Stimulated activated CD4-positive, alpha-beta T cell treated with anti-CD3 and anti-CD28 coated beads, Interleukin-15, amount 100 ng/mL, for 48 hours (primary cell): Measurements from ENCODE around the gene DND1.
"Not testable (repeated sequence)": the region's sequence is repeated elsewhere in the genome, so short reads cannot be mapped to it uniquely, and the experiment has no call there.

Experiments
- DNase-seq, 2 donors: peaks; one replicate each; pipeline ENCODE4 v3.0.0-alpha.2; 2020; ENCODE audit warnings: low read depth in 2 of 2

The DND1 gene

GRCh38 chr5:140631036-140631417 lies 42.3 kb downstream of the DND1 start:
- no peak for DNase-seq

- DNase-seq: no peak
Measured at GRCh38 chr5:140630292-140631035, 42.9 kb downstream of the DND1 start.

- no peak for DNase-seq
Measured at GRCh38 chr5:140628711-140629110, 44.7 kb downstream of the DND1 start.

GRCh38 chr5:140627972-140628371 lies 45.4 kb downstream of the DND1 start:
- no peak for DNase-seq

GRCh38 chr5:140624886-140625285 lies 48.5 kb downstream of the DND1 start:
- not testable (repeated sequence) for DNase-seq

- not testable (repeated sequence) for DNase-seq
Measured at GRCh38 chr5:140623061-140623460, 50.3 kb downstream of the DND1 start.

GRCh38 chr5:140622301-140622700 lies 51.1 kb downstream of the DND1 start:
- no peak for DNase-seq
